Measurements from ENCODE around the gene CACNA1C. TPM values are rescaled to one million over a fixed set of nuclear protein-coding genes. Genes with fewer than 3 reads are reported as not detected.

Gene CACNA1C
- total and polyA plus RNA-seq, 2 of the 4 experiments (the other 2 are of a cell fraction) = 1.6 to 2.6 TPM

GRCh38 chr12:2119266-2119665 lies 66.5 kb downstream of the CACNA1C start:
- peak; percentile 25; the same call in 1 of the 2 replicates for ATAC-seq (ENCODE audit: low read depth)
- WGBS, 2 experiments (ENCODE audit: extremely low coverage in 2 of 2, insufficient read length in 1 of 2) = no CpG with 5 or more reads among the region's 7 CpGs

More at GRCh38 chr12:2119266-2119665, 66.5 kb downstream of the CACNA1C start:
- H2BK120ac ChIP-seq (ENCODE audit: low read depth, low read length) = peak overlapping the region; percentile 92
- H3K36me3 ChIP-seq (ENCODE audit: control insufficient read depth, insufficient read depth, low read length) = peaks cover 17% of the 10 kb centered on the region; the same call in 1 of the 2 replicates
- no peaks in the 10 kb centered on the region for H3K27me3 ChIP-seq (ENCODE audit: control insufficient read depth, insufficient read depth, low read length)
- H3K9ac ChIP-seq (ENCODE audit: low read depth, low read length) = peak overlapping the region; percentile 41; the same call in 1 of the 2 replicates
- H3K79me1 ChIP-seq (ENCODE audit: low read depth in 1 of 2, low read length in 2 of 2) = 0 out of 4 replicates have a peak, but pooled peaks cover 0 to 3% of the 10 kb centered on the region in 2 experiments
- peak overlapping the region; percentile 69 to 71; a peak in 3 of 4 replicates for H4K8ac ChIP-seq (ENCODE audit: low read depth in 2 of 2, low read length in 2 of 2)
- no peak overlapping the region; the same call in 2 of the 3 replicates for H2BK15ac ChIP-seq (ENCODE audit: low read depth, low read length)
- H3K4me1 ChIP-seq (ENCODE audit: control insufficient read depth, insufficient read depth, low read length) = peaks cover 24% of the 10 kb centered on the region
- H2AK9ac ChIP-seq (replicated peaks; ENCODE audit: low read depth, low read length, poor library complexity) = peak overlapping the region; percentile 38
- no TSS peak for BruUV-seq (replicated peaks)
- DNase-seq = no peak
- no peak overlapping the region for H2BK5ac ChIP-seq (ENCODE audit: low read depth, low read length, poor library complexity, severe bottlenecking)
- H4K91ac ChIP-seq (ENCODE audit: insufficient read depth, low read depth, low read length) = peak overlapping the region; percentile 92
- peak overlapping the region; percentile 74; the same call in 1 of the 2 replicates for H4K5ac ChIP-seq (ENCODE audit: low read depth, low read length)
- peak overlapping the region; percentile 95; the same call in 1 of the 2 replicates for H3K27ac ChIP-seq (ENCODE audit: insufficient read depth, low read length)
- TF ChIP-seq MXI1 (IDR thresholded peaks at IDR 0.05; ENCODE audit: borderline replicate concordance, low read depth, low read length) (no peak), RAD21 (IDR thresholded peaks at IDR 0.05; ENCODE audit: low read length) (no peak), CHD1 (IDR thresholded peaks at IDR 0.05; ENCODE audit: low read depth, low read length) (no peak), MAFK (IDR thresholded peaks at IDR 0.05; ENCODE audit: low read depth, low read length) (no peak)
- TF ChIP-seq, protein P1, sequence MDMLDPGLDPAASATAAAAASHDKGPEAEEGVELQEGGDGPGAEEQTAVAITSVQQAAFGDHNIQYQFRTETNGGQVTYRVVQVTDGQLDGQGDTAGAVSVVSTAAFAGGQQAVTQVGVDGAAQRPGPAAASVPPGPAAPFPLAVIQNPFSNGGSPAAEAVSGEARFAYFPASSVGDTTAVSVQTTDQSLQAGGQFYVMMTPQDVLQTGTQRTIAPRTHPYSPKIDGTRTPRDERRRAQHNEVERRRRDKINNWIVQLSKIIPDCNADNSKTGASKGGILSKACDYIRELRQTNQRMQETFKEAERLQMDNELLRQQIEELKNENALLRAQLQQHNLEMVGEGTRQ (IDR thresholded peaks at IDR 0.05; ENCODE audit: low read depth, low read length) = no peak
- H3K4ac ChIP-seq (ENCODE audit: low read depth, low read length) = peak overlapping the region; percentile 84
- in situ Hi-C loops (cut with MboI; ENCODE audit: low sequenced_read_pairs) = no loop called here
- H2AFZ ChIP-seq (replicated peaks; ENCODE audit: low read length, poor library complexity) = no peak overlapping the region
- peak overlapping the region; percentile 61 for H2AK5ac ChIP-seq (ENCODE audit: low read depth, low read length)
- peak overlapping the region; percentile 53; the same call in 1 of the 2 replicates for H3K23ac ChIP-seq (ENCODE audit: low read depth, low read length)
- peak overlapping the region; percentile 53 for H3K14ac ChIP-seq (replicated peaks; ENCODE audit: low read depth, low read length)
- no peaks in the 10 kb centered on the region for H4K20me1 ChIP-seq (ENCODE audit: insufficient read depth, low read length)
- H3K4me2 ChIP-seq (ENCODE audit: low read depth, low read length) = no peak overlapping the region
- POLR2A ChIA-PET (ENCODE audit: unreplicated experiment) = no interaction called here
- CTCF ChIA-PET = no interaction called here
- 0 out of 2 replicates have a peak overlapping the region, but pooled peaks have one; percentile 32 for H3K56ac ChIP-seq (ENCODE audit: extremely low read depth, insufficient read depth, low read length)
- intact Hi-C loops (cut with micrococcal nuclease) = no loop called here
- peak overlapping the region; percentile 88 for H2BK20ac ChIP-seq (ENCODE audit: low read depth, low read length)
- dilution Hi-C loops (cut with HindIII; ENCODE audit: low sequenced_read_pairs, unreplicated experiment) = no loop called here
- no peaks in the 10 kb centered on the region for H3K9me3 ChIP-seq (ENCODE audit: control insufficient read depth, insufficient read depth, low read length)
- H3K9me1 ChIP-seq (ENCODE audit: insufficient read depth, low read length) = peaks cover 21% of the 10 kb centered on the region
- H3K18ac ChIP-seq (ENCODE audit: low read depth, low read length) = peak overlapping the region; percentile 78; the same call in 1 of the 2 replicates
- H3K4me3 ChIP-seq (ENCODE audit: insufficient read depth, low read depth, low read length) = no peak overlapping the region

Data from IMR-90 (cell line).